ENCODE data around the gene TRIO. TPM values are rescaled to one million over a fixed set of nuclear protein-coding genes. Genes with fewer than 3 reads are reported as not detected.
A peak's percentile ranks its signal among the peaks of the same experiment; 100 is the strongest.

TRIO gene
- total and polyA plus RNA-seq, 2 experiments from 2014 or later = 18.5 to 78.2 TPM

DNA sequence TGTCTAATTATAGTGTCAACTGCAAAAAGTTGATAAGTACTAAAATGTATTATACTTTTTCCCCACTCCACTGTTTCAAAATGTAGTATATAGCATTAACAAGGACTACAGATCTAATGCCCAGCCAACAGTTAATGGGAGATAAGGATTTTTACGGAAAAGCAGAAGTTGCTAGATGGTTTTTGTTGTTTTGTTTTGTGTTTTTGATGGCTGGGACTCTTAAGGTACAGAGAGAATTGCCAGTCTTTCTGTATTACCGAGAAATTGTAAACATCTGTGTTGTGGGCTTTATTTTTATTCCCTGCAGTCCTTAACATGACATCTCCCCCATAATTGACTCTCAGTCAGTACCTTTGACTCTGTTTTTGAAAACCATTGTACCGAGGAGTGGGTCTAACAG, 44.0 kb downstream of the TRIO start:
- no peak overlapping the region for H3K27ac ChIP-seq
- H3K79me2 ChIP-seq = peaks cover 93% of the 10 kb centered on the region
- H3K4me2 ChIP-seq = no peak overlapping the region
- no peaks in the 10 kb centered on the region for H3K27me3 ChIP-seq
- no peak for TF ChIP-seq EZH2 (IDR thresholded peaks at IDR 0.05; ENCODE audit: borderline replicate concordance)
- TF ChIP-seq EZH2phosphoT487 (IDR thresholded peaks at IDR 0.05; ENCODE audit: low read depth, severe bottlenecking, unreplicated experiment) = no peak
- TF ChIP-seq, protein P1, sequence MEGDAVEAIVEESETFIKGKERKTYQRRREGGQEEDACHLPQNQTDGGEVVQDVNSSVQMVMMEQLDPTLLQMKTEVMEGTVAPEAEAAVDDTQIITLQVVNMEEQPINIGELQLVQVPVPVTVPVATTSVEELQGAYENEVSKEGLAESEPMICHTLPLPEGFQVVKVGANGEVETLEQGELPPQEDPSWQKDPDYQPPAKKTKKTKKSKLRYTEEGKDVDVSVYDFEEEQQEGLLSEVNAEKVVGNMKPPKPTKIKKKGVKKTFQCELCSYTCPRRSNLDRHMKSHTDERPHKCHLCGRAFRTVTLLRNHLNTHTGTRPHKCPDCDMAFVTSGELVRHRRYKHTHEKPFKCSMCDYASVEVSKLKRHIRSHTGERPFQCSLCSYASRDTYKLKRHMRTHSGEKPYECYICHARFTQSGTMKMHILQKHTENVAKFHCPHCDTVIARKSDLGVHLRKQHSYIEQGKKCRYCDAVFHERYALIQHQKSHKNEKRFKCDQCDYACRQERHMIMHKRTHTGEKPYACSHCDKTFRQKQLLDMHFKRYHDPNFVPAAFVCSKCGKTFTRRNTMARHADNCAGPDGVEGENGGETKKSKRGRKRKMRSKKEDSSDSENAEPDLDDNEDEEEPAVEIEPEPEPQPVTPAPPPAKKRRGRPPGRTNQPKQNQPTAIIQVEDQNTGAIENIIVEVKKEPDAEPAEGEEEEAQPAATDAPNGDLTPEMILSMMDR (IDR thresholded peaks at IDR 0.05; ENCODE audit: poor library complexity) = no peak
- peaks cover 45% of the 10 kb centered on the region for H4K20me1 ChIP-seq (ENCODE audit: insufficient read depth, poor library complexity, severe bottlenecking)
- WGBS (ENCODE audit: low lambda C conversion rate, missing lambda C conversion rate) = 64% methylated on average over 3 of the region's 3 CpGs
- no peak for DNase-seq (ENCODE audit: low spot score)
- H3K4me1 ChIP-seq (ENCODE audit: insufficient read depth) = peaks cover 25% of the 10 kb centered on the region
- no peak overlapping the region for H3K4me3 ChIP-seq
- H3K9me3 ChIP-seq (ENCODE audit: low read depth) = no peaks in the 10 kb centered on the region
- H2AFZ ChIP-seq = no peak overlapping the region
- no peaks in the 10 kb centered on the region for H3K9me2 ChIP-seq (replicated peaks; ENCODE audit: insufficient read depth)
- H3K36me3 ChIP-seq (replicated peaks; ENCODE audit: insufficient read depth, low read depth) = no peaks in the 10 kb centered on the region

DNA sequence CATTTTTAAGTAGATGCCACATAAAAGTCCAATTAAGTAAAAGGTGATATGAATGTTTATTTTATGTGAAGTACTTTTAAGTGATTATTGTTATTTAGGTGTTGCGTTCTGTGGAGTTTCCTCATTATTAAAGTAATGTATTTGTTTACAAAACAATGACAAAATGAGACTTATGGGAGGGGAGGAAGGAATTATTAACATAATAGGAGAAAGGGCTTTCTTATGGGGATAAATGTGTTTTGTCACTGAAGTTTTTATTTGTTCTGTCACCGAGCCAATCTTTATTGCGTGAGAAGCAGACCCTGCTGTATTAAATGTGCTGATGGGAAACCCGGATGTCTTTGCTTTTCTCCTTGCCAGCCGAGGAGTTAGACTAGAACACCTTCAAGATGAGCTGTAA, 44.5 kb downstream of the TRIO start:
- TF ChIP-seq EZH2phosphoT487 (IDR thresholded peaks at IDR 0.05; ENCODE audit: low read depth, severe bottlenecking, unreplicated experiment) (no peak), EZH2 (IDR thresholded peaks at IDR 0.05; ENCODE audit: borderline replicate concordance) (no peak)
- TF ChIP-seq, protein P1 (IDR thresholded peaks at IDR 0.05; ENCODE audit: poor library complexity) = no peak
- Histone ChIP-seq H3K36me3 (replicated peaks; ENCODE audit: insufficient read depth, low read depth) (no peaks in the 10 kb centered on the region), H3K27ac (no peak overlapping the region), H3K9me3 (ENCODE audit: low read depth) (no peaks in the 10 kb centered on the region), H3K79me2 (peaks cover 93% of the 10 kb centered on the region), H3K4me3 (no peak overlapping the region), H3K9me2 (replicated peaks; ENCODE audit: insufficient read depth) (no peaks in the 10 kb centered on the region), H3K4me2 (no peak overlapping the region), H3K27me3 (no peaks in the 10 kb centered on the region), H4K20me1 (ENCODE audit: insufficient read depth, poor library complexity, severe bottlenecking) (peaks cover 42% of the 10 kb centered on the region), H2AFZ (no peak overlapping the region), H3K4me1 (ENCODE audit: insufficient read depth) (peaks cover 24% of the 10 kb centered on the region)
- DNase-seq (ENCODE audit: low spot score) = no peak
- WGBS (ENCODE audit: low lambda C conversion rate, missing lambda C conversion rate) = 85% methylated on average over 5 of the region's 5 CpGs

DNA sequence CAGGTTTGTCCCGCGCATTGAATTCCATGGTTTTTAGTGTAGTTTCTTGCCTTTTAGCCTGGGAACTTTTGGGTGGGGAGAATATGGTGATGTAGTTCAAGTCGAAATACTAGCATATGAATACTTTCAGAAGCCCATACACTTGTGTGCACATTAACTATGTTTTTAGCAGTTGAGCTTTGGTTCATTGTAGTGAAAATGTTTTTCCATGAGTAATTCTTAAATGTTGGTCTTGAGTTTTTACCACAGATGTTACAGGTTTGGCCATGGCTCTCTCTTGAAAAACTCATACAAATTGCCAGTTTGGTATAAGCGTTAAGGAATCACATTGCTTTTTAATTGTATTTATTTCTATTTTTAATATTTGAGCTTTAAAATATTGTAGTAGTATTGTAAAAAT, 45.6 kb downstream of the TRIO start:
- Histone ChIP-seq H3K27me3 (no peaks in the 10 kb centered on the region), H4K20me1 (ENCODE audit: insufficient read depth, poor library complexity, severe bottlenecking) (peaks cover 42% of the 10 kb centered on the region), H3K4me1 (ENCODE audit: insufficient read depth) (peaks cover 13% of the 10 kb centered on the region), H3K4me3 (no peak overlapping the region), H3K9me2 (replicated peaks; ENCODE audit: insufficient read depth) (no peaks in the 10 kb centered on the region), H2AFZ (no peak overlapping the region), H3K27ac (no peak overlapping the region), H3K9me3 (ENCODE audit: low read depth) (no peaks in the 10 kb centered on the region), H3K36me3 (replicated peaks; ENCODE audit: insufficient read depth, low read depth) (no peaks in the 10 kb centered on the region), H3K4me2 (no peak overlapping the region), H3K79me2 (peaks cover 93% of the 10 kb centered on the region)
- 98% methylated on average over 4 of the region's 4 CpGs for WGBS (ENCODE audit: low lambda C conversion rate, missing lambda C conversion rate)
- TF ChIP-seq EZH2phosphoT487 (IDR thresholded peaks at IDR 0.05; ENCODE audit: low read depth, severe bottlenecking, unreplicated experiment) (no peak), EZH2 (IDR thresholded peaks at IDR 0.05; ENCODE audit: borderline replicate concordance) (no peak)
- TF ChIP-seq, protein P1 (IDR thresholded peaks at IDR 0.05; ENCODE audit: poor library complexity) = no peak
- DNase-seq (ENCODE audit: low spot score) = no peak

DNA sequence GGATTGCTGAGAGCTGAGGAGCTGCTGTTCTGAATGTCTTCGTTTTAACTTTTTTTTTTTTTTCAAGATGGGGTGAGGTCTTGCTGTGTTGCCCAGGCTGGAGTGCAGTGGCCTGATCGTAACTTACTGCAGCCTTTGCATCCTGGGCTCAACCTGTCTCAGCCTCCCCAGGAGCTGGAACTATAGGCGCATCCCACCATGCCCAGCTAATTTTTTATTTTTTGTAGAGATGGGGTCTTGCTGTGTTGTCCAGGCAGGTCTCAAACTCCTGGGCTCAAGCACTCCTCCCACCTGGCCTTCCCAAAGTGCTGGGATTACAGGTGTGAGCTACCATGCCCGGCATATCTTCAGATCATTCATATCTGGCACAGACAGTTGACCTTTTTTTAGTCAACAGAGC, 46.5 kb downstream of the TRIO start:
- Histone ChIP-seq H3K4me1 (ENCODE audit: insufficient read depth) (peaks cover 11% of the 10 kb centered on the region), H3K4me2 (peak overlapping the region; percentile 57), H4K20me1 (ENCODE audit: insufficient read depth, poor library complexity, severe bottlenecking) (peaks cover 42% of the 10 kb centered on the region), H2AFZ (no peak overlapping the region), H3K27ac (peak overlapping the region; percentile 77), H3K4me3 (no peak overlapping the region), H3K9me3 (ENCODE audit: low read depth) (no peaks in the 10 kb centered on the region), H3K27me3 (no peaks in the 10 kb centered on the region), H3K9me2 (replicated peaks; ENCODE audit: insufficient read depth) (no peaks in the 10 kb centered on the region), H3K36me3 (replicated peaks; ENCODE audit: insufficient read depth, low read depth) (no peaks in the 10 kb centered on the region), H3K79me2 (peaks cover 93% of the 10 kb centered on the region)
- DNase-seq (ENCODE audit: low spot score) = no peak
- no peak for TF ChIP-seq EZH2phosphoT487 (IDR thresholded peaks at IDR 0.05; ENCODE audit: low read depth, severe bottlenecking, unreplicated experiment)
- TF ChIP-seq, protein P1 (IDR thresholded peaks at IDR 0.05; ENCODE audit: poor library complexity) = no peak
- WGBS (ENCODE audit: low lambda C conversion rate, missing lambda C conversion rate) = 66% methylated on average over 4 of the region's 4 CpGs
